GM19438 (cell line): ENCODE measurements around the gene SENP3.

Experiments
- ATAC-seq: cut with Tn5 transposase; IDR thresholded peaks from one replicate; pipeline ENCODE4 v1.9.1; 2021; ENCODE audit warnings: low read depth; ENCODE audit not compliant: unreplicated experiment

Gene SENP3

DNA sequence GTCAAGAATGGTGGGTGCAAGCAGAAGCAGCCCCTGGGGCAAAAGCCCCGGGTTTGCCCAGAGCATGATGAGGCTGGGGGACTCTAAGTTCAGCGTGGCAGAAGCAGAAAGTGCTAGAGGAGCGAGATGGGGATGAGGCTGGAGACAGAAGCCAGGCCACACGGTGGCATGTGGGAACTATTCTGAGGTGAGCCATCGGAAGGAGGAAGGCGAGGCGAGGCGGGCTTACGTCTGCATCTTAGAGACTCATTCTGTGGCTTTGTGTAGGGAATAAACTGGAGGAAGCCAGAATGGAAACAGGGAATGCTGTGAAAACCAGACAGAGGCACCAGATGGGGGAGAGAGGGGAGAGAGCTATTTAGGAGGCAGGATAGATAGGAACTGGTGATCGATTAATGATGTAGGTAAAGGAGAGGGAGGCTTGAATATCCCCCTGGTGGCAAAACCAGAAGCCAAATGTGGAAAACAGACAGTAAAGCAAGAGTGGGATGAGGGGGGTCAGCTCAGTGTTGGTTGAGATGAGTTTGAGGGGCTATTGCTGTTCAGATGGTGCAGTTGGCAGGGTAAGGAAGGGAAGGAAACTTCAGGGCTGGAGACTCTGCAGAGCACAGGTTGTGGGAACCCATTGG, 6.3 kb upstream of the SENP3 start:
- ATAC-seq, result no peak

DNA sequence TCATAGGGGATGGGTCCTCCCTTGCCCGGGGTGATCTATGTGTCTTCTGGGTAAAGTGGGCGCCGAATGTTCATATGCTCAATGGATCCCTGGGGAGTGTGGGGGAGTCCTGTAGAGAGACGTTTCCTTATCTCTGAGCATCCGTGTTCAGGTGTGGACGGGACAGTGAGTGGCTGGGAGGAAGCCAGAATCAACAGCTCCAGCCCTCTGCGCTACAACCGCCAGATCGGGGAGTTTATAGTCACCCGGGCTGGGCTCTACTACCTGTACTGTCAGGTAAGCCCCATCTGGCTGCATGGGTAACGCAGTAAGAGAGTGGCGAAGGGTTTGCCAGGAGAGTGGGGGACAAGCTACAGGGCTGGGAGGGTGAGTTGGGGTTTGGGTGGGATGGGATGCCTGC, 5.1 kb upstream of the SENP3 start:
- no peak for ATAC-seq

DNA sequence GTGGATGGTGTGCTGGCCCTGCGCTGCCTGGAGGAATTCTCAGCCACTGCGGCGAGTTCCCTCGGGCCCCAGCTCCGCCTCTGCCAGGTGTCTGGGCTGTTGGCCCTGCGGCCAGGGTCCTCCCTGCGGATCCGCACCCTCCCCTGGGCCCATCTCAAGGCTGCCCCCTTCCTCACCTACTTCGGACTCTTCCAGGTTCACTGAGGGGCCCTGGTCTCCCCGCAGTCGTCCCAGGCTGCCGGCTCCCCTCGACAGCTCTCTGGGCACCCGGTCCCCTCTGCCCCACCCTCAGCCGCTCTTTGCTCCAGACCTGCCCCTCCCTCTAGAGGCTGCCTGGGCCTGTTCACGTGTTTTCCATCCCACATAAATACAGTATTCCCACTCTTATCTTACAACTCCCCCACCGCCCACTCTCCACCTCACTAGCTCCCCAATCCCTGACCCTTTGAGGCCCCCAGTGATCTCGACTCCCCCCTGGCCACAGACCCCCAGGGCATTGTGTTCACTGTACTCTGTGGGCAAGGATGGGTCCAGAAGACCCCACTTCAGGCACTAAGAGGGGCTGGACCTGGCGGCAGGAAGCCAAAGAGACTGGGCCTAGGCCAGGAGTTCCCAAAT, 4.5 kb upstream of the SENP3 start:
- ATAC-seq, result no peak

DNA sequence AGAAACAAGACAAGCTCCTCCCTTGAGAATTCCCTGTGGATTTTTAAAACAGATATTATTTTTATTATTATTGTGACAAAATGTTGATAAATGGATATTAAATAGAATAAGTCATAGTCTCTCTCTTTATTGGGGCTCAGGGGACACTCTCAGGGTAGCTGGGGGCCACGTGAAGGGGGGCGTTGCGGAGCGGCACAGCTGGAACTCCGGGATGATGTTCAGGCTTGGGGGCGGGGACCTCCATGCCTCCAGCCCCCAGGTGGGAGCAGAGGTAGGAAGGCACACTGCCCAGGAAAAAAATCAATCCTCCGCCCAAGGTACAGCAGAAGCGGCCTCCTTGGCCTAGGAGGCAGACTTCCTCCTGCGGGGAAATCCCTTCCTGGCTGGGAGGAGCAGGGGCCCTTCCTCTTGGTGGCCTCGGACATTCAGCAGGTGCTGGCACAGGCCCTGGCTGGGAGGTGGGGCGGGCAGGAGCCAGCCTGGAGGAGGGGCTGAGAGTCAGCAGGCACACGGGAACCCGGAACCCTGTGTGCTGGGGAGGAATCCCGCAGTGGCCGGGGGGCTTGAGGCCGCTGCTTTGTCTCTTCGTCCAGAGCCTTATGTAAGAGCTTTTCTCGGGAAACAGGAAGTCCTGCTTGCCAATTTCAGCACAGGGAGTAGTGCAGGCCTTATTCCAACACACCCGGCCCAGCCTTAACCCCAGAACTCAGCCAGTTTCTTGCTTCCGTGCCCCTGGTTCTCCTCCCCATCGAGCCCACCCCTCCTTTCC, 3.8 kb upstream of the SENP3 start:
- ATAC-seq, result no peak

- no peak for ATAC-seq
Measured at GRCh38 chr17:7558544-7559319, 3.0 kb upstream of the SENP3 start, which contains the start of gene TNFSF13. Gene TNFSF13 (plus strand): TSS chr17:7558750. CDS start chr17:7559040, 290 bp downstream.

DNA sequence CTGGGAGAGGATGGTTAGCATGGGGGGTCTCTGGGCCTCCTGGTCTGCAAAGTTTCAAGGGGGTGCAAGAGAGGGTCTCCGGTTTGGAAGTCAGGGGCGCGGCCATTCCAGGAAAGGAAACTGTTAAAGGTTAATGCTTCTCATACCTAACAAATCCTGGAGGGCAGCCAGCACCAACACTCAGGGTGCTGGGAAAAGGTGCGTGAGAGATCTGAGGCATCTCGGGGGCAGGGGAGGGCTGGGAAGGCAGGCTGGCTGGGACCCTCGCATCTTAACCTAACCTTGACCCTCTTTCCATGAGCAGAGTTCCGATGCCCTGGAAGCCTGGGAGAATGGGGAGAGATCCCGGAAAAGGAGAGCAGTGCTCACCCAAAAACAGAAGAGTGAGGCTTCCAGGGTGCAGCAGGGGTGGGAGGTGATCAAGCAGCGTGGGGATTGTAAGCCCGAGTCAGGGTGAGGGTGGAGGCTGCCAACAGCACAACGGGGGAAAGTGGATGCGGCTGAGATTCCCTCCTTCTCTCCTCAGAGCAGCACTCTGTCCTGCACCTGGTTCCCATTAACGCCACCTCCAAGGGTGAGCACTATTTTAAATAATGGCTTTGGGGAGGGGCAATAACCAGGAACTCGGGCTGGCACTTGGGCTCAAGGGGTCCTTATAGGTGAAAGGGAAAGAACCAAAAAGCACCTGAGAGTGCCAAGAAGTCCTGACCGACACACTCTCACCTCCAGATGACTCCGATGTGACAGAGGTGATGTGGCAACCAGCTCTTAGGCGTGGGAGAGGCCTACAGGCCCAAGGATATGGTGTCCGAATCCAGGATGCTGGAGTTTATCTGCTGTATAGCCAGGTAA, 2.2 kb upstream of the SENP3 start:
- no peak for ATAC-seq

GRCh38 chr17:7560172-7561027, 1.3 kb upstream of the SENP3 start:
- ATAC-seq, result no peak

DNA sequence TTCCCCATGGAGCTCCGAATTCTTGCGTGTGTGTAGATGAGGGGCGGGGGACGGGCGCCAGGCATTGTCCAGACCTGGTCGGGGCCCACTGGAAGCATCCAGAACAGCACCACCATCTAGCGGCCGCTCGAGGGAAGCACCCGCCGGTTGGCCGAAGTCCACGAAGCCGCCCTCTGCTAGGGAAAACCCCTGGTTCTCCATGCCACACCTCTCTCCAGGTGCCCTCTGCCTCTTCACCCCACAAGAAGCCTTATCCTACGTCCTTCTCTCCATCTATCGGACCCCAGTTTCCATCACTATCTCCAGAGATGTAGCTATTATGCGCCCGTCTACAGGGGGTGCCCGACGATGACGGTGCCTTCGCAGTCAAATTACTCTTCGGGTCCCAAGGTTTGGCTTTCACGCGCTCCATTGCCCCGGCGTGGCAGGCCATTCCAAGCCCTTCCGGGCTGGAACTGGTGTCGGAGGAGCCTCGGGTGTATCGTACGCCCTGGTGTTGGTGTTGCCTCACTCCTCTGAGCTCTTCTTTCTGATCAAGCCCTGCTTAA, 617 bp upstream of the SENP3 start:
- peak; percentile 49 for ATAC-seq

DNA sequence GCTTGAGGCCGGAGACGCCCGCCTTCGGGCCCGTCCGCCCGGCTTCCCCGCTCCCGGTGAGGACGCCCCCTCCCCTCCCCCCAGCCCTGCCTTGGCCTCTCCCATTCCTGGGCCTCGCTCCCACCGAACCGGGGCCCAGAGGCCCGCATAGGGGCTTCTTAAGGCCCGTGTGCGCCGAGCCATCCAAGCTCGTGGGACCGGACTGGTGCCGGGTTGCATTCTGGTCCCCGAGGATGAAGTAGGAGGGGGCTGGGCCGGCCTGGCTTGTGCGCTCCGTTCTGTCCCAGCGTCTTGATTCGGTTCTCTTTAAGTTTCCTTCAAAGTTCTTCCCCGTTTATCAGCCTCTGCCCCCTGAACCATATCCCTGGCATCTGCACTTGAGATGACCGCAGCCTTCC, 488 bp downstream of the SENP3 start:
- ATAC-seq, result no peak

- no peak for ATAC-seq
Measured at GRCh38 chr17:7563115-7563869, 1.6 kb downstream of the SENP3 start.

DNA sequence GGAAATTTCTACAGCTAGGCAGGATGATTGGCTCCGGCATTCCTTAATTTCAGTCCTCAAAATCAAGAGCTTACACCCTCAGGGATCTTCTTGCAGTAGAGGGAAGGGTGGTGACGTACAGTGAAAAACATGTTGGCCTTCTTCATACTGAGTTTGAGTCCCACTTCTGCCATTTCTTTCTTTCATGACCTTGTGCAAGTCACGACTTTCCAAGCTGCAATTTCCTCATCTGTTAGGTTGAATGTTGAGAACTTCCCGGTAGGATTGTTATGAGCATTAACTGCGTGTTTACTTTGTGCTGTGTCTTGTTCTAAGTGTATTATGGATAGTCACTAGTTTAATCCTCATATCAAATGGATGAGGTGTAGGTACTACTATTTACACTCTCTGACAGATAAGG, 7.9 kb downstream of the SENP3 start:
- ATAC-seq, result no peak

DNA sequence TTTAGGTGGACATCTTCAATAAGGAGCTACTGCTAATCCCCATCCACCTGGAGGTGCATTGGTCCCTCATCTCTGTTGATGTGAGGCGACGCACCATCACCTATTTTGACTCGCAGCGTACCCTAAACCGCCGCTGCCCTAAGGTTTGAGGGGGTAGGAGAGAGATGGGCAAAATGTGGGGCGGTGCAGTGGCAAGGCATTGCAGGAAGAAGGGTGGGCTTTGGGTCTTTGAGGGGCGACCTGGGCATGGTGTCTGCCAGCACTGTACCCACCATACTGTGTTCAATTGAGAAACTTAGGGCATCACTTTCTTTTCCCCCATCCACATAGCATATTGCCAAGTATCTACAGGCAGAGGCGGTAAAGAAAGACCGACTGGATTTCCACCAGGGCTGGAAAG, 8.6 kb downstream of the SENP3 start:
- ATAC-seq, result no peak

DNA sequence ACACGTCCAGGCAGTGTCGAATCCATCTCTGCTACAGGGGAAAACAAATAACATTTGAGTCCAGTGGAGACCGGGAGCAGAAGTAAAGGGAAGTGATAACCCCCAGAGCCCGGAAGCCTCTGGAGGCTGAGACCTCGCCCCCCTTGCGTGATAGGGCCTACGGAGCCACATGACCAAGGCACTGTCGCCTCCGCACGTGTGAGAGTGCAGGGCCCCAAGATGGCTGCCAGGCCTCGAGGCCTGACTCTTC, 10.5 kb downstream of the SENP3 start:
- no peak for ATAC-seq

- peak; percentile 92 for ATAC-seq
Measured at GRCh38 chr17:7572588-7573323, 11.0 kb downstream of the SENP3 start.

- no peak for ATAC-seq
Measured at GRCh38 chr17:7573324-7574080, 11.8 kb downstream of the SENP3 start.

GRCh38 chr17:7574176-7574953, 12.6 kb downstream of the SENP3 start:
- ATAC-seq, result no peak
